HG03064 (cell line): ENCODE data around the gene UFL1.
"Not testable (repeated sequence)": the region's sequence is repeated elsewhere in the genome, so short reads cannot be mapped to it uniquely, and the experiment has no call there.

Experiments used
- ATAC-seq: cut with Tn5 transposase; IDR thresholded peaks from one replicate; pipeline ENCODE4 v1.9.1; 2021; ENCODE audit warnings: low read depth; ENCODE audit not compliant: unreplicated experiment

Gene UFL1

GRCh38 chr6:96521644-96522464 lies at the start of gene UFL1:
UFL1 (plus strand) TSS chr6:96521806; CDS start chr6:96521874, 68 bp downstream.
- peak; percentile 98 for ATAC-seq

GRCh38 chr6:96472291-96472690 lies 49.3 kb upstream of the UFL1 start:
- not testable (repeated sequence) for ATAC-seq

GRCh38 chr6:96478695-96479094 lies 42.9 kb upstream of the UFL1 start:
- no peak for ATAC-seq

- no peak for ATAC-seq
Observed at GRCh38 chr6:96491926-96492325, 29.7 kb upstream of the UFL1 start.

GRCh38 chr6:96499781-96500180 lies 21.8 kb upstream of the UFL1 start:
- no peak for ATAC-seq

- ATAC-seq, result no peak
Observed at GRCh38 chr6:96502915-96503314, 18.7 kb upstream of the UFL1 start.

GRCh38 chr6:96505363-96505762 lies 16.2 kb upstream of the UFL1 start:
- ATAC-seq, result no peak

GRCh38 chr6:96509281-96509680 lies 12.3 kb upstream of the UFL1 start:
- ATAC-seq, result no peak

GRCh38 chr6:96520171-96521115 lies 1.2 kb upstream of the UFL1 start:
- no peak for ATAC-seq

GRCh38 chr6:96521306-96521643 lies 331 bp upstream of the UFL1 start:
- peak; percentile 17 for ATAC-seq

- ATAC-seq, result peak; percentile 34
Observed at GRCh38 chr6:96522465-96523009, 931 bp downstream of the UFL1 start.

GRCh38 chr6:96528193-96528592 lies 6.6 kb downstream of the UFL1 start:
- ATAC-seq, result no peak

- no peak for ATAC-seq
Observed at GRCh38 chr6:96532399-96532798, 10.8 kb downstream of the UFL1 start.

GRCh38 chr6:96537726-96538125 lies 16.1 kb downstream of the UFL1 start:
- no peak for ATAC-seq

GRCh38 chr6:96542702-96543101 lies 21.1 kb downstream of the UFL1 start:
- no peak for ATAC-seq

- ATAC-seq, result no peak
Observed at GRCh38 chr6:96545882-96546281, 24.3 kb downstream of the UFL1 start.

GRCh38 chr6:96547654-96548053 lies 26.0 kb downstream of the UFL1 start:
- no peak for ATAC-seq

- no peak for ATAC-seq
Observed at GRCh38 chr6:96554558-96554957, 33.0 kb downstream of the UFL1 start.

- not testable (repeated sequence) for ATAC-seq
Observed at GRCh38 chr6:96559740-96560139, 38.1 kb downstream of the UFL1 start.

GRCh38 chr6:96562886-96563285 lies 41.3 kb downstream of the UFL1 start, which contains the start of gene FHL5:
FHL5 (plus strand) TSS chr6:96563128; CDS start chr6:96603614, 40,486 bp downstream.
- no peak for ATAC-seq

GRCh38 chr6:96563853-96564252 lies 42.2 kb downstream of the UFL1 start:
- ATAC-seq, result no peak
